Measurements from ENCODE around the gene HUWE1.

HUWE1 gene

DNA sequence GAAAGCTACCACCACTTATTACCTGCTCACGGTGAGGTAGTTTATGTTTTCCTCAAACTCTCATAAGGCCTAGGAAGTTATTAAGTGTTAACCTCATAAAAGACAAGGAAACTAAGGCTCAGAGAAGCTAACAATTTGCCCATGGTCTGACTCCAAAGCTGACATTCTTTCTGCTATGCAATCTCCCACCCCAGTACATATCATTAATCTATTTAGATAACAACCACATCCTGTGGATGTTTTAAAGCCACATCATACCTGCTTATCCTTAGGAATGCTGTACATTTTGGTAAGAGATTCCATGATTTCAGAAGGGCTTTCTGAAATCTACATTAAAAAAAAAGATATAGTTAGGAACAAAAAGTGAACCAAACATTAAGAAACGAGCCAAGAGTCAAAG lies 55.4 kb downstream of the HUWE1 start:
- Histone ChIP-seq H3K9me3 (ENCODE audit: severe bottlenecking) (no peaks in the 10 kb centered on the region), H3K27me3 (ENCODE audit: insufficient read depth, poor library complexity, severe bottlenecking) (no peaks in the 10 kb centered on the region), H3K4me1 (ENCODE audit: insufficient read depth, poor library complexity, severe bottlenecking) (no peaks in the 10 kb centered on the region), H3K4me3 (ENCODE audit: severe bottlenecking) (no peak overlapping the region), H3K27ac (ENCODE audit: poor library complexity, severe bottlenecking) (no peak overlapping the region), H3K36me3 (ENCODE audit: low read depth) (peaks cover 84% of the 10 kb centered on the region)
- DNase-seq (ENCODE audit: low spot score) (no peak), ATAC-seq (ENCODE audit: low read depth) (no peak)
- TF ChIP-seq, protein P1, sequence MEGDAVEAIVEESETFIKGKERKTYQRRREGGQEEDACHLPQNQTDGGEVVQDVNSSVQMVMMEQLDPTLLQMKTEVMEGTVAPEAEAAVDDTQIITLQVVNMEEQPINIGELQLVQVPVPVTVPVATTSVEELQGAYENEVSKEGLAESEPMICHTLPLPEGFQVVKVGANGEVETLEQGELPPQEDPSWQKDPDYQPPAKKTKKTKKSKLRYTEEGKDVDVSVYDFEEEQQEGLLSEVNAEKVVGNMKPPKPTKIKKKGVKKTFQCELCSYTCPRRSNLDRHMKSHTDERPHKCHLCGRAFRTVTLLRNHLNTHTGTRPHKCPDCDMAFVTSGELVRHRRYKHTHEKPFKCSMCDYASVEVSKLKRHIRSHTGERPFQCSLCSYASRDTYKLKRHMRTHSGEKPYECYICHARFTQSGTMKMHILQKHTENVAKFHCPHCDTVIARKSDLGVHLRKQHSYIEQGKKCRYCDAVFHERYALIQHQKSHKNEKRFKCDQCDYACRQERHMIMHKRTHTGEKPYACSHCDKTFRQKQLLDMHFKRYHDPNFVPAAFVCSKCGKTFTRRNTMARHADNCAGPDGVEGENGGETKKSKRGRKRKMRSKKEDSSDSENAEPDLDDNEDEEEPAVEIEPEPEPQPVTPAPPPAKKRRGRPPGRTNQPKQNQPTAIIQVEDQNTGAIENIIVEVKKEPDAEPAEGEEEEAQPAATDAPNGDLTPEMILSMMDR (IDR thresholded peaks at IDR 0.05; ENCODE audit: poor library complexity, severe bottlenecking) = no peak

DNA sequence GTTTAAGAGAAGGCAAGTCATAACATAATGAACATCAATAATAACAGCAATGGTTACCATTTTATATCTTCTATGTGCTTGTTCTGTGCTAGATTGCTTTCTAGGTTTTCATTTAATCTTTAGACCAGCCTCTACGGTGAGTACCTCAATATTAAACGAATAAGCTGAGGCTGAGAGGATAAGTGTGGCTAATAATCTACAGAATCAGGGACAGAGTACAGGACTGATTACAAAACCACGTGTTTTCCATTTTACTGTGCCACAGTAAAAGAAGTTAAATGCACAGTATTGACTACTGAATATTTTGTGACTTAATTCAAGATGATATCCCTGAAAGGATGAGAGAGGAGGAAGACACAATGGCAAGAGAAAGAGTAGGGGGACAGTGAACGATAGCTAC lies 56.3 kb downstream of the HUWE1 start:
- H3K27ac ChIP-seq (ENCODE audit: poor library complexity, severe bottlenecking) = no peak overlapping the region
- no peaks in the 10 kb centered on the region for H3K4me1 ChIP-seq (ENCODE audit: insufficient read depth, poor library complexity, severe bottlenecking)
- H3K27me3 ChIP-seq (ENCODE audit: insufficient read depth, poor library complexity, severe bottlenecking) = no peaks in the 10 kb centered on the region
- ATAC-seq (ENCODE audit: low read depth) (no peak), DNase-seq (ENCODE audit: low spot score) (no peak)
- H3K36me3 ChIP-seq (ENCODE audit: low read depth) = peaks cover 90% of the 10 kb centered on the region
- H3K4me3 ChIP-seq (ENCODE audit: severe bottlenecking) = no peak overlapping the region
- no peaks in the 10 kb centered on the region for H3K9me3 ChIP-seq (ENCODE audit: severe bottlenecking)
- TF ChIP-seq, protein P1 (IDR thresholded peaks at IDR 0.05; ENCODE audit: poor library complexity, severe bottlenecking) = no peak

DNA sequence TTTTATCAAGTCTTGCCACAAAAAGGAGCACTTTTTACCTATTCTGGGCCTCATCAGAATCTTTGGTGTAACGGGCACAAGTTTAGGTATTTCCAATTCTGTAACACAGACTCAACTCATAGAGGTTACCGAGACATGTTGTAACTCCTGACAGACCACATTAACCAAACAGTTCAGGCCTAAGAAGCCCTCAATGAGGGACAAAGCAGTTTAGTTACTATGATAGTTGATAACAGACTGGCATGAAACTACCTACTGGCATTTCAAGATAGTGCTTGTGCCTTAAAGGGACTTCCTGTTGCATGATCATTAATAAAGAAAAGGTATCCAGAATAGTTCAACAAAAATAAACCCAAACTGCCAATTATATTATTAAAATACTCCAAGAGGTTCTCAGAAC lies 64.1 kb downstream of the HUWE1 start:
- no peak overlapping the region for H3K4me3 ChIP-seq (ENCODE audit: severe bottlenecking)
- no peaks in the 10 kb centered on the region for H3K9me3 ChIP-seq (ENCODE audit: severe bottlenecking)
- peaks cover 74% of the 10 kb centered on the region for H3K36me3 ChIP-seq (ENCODE audit: low read depth)
- no peak for DNase-seq (ENCODE audit: low spot score)
- H3K4me1 ChIP-seq (ENCODE audit: insufficient read depth, poor library complexity, severe bottlenecking) = no peaks in the 10 kb centered on the region
- TF ChIP-seq, protein P1 (IDR thresholded peaks at IDR 0.05; ENCODE audit: poor library complexity, severe bottlenecking) = no peak
- no peak overlapping the region for H3K27ac ChIP-seq (ENCODE audit: poor library complexity, severe bottlenecking)
- H3K27me3 ChIP-seq (ENCODE audit: insufficient read depth, poor library complexity, severe bottlenecking) = no peaks in the 10 kb centered on the region
- no peak for ATAC-seq (ENCODE audit: low read depth)

DNA sequence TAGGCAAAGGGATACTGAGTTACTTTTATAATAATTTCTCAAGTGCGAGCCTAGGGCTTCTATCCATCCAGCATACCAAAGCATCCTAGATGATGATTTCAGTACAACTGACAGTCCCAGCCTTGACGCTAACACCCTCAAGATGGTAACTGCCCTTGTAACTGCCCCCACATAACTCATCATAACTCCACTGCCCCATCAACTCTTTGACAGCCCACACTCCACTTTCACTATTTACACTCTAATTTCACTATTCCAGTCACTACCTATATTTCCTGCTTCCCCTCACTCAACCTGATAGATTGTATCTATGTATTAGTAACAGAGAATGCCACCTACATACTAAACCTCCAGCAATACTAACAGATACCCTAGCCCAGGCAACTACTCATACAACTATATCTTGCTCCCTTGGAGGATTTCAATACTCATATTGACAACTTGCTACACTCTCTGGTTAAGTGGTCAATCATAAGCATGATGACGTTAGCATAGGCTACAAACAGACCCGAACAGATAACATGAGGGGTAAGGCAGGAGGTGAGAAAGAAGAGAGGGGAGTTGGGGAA lies 65.0 kb downstream of the HUWE1 start:
- ATAC-seq (ENCODE audit: low read depth) = no peak
- peaks cover 74% of the 10 kb centered on the region for H3K36me3 ChIP-seq (ENCODE audit: low read depth)
- H3K9me3 ChIP-seq (ENCODE audit: severe bottlenecking) = no peaks in the 10 kb centered on the region
- TF ChIP-seq, protein P1 (IDR thresholded peaks at IDR 0.05; ENCODE audit: poor library complexity, severe bottlenecking) = no peak
- no peak for DNase-seq (ENCODE audit: low spot score)
- no peak overlapping the region for H3K27ac ChIP-seq (ENCODE audit: poor library complexity, severe bottlenecking)
- H3K4me1 ChIP-seq (ENCODE audit: insufficient read depth, poor library complexity, severe bottlenecking) = no peaks in the 10 kb centered on the region
- H3K4me3 ChIP-seq (ENCODE audit: severe bottlenecking) = no peak overlapping the region
- H3K27me3 ChIP-seq (ENCODE audit: insufficient read depth, poor library complexity, severe bottlenecking) = no peaks in the 10 kb centered on the region

DNA sequence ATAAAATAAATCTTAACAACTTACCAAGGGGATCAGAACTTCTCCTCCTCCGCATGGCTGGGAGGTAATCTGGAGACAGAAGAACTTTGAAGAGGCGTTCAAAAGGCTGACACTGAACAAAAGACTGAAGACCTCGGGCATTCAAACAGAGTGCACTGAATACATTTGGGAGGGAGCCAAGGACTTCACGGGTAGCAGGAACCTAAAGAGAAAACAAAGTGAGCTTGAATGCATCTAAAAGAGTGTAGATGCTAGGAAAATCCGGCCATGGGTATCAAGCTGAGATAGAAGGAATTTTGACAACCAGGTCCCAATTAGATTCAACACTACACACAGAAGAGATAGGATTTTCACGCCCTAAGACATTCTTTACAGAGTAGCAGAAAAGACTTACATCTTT lies 69.6 kb downstream of the HUWE1 start:
- TF ChIP-seq, protein P1 (IDR thresholded peaks at IDR 0.05; ENCODE audit: poor library complexity, severe bottlenecking) = no peak
- Histone ChIP-seq H3K27me3 (ENCODE audit: insufficient read depth, poor library complexity, severe bottlenecking) (no peaks in the 10 kb centered on the region), H3K36me3 (ENCODE audit: low read depth) (peaks cover 74% of the 10 kb centered on the region), H3K4me1 (ENCODE audit: insufficient read depth, poor library complexity, severe bottlenecking) (no peaks in the 10 kb centered on the region), H3K4me3 (ENCODE audit: severe bottlenecking) (no peak overlapping the region), H3K27ac (ENCODE audit: poor library complexity, severe bottlenecking) (no peak overlapping the region), H3K9me3 (ENCODE audit: severe bottlenecking) (no peaks in the 10 kb centered on the region)
- DNase-seq (ENCODE audit: low spot score) (no peak), ATAC-seq (ENCODE audit: low read depth) (no peak)
